ENCODE data around the gene PROX1.
A peak's percentile ranks its signal among the peaks of the same experiment; 100 is the strongest.

PROX1 gene

DNA sequence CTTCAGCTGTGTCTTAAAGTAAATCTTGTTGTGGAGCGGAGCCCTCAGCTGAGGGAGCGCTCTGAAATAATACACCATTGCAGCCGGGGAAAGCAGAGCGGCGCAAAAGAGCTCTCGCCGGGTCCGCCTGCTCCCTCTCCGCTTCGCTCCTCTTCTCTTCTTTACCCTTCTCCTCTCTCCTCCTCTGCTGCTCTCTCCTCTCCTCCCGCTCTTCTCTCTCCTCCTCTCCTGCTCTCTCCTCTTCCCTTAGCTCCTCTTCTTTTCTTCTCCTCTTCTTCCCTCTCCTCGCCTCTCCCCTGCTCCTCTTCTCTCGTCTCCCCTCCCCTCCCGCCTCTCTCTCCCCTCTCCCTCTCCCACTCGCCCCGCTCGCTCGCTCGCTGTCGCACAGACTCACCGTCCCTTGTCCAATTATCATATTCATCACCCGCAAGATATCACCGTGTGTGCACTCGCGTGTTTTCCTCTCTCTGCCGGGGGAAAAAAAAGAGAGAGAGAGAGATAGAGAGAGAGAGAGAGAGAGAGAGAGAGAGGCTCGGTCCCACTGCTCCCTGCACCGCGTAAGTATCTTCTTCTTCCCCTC is at the start of gene PROX1:
TSS of gene PROX1 (plus strand) at position 47 of the 580 bp plus-strand sequence. CDS start 8,563 bp downstream, outside the sequence.
- Histone ChIP-seq H3K79me2 (ENCODE audit: insufficient read depth, low read length) (peaks cover 25% of the 10 kb centered on the region), H3K4me1 (ENCODE audit: insufficient read depth, low read length, severe bottlenecking) (peaks cover 37% of the 10 kb centered on the region), H3K4me2 (ENCODE audit: low read length) (peak within 1 kb of the TSS; percentile 85), H3K36me3 (ENCODE audit: insufficient read depth, low read length) (no peaks in the 10 kb centered on the region), H2AFZ (ENCODE audit: low read length) (peak within 1 kb of the TSS; percentile 9; the same call in 1 of the 2 replicates), H3K9me3 (ENCODE audit: low read length) (no peaks in the 10 kb centered on the region), H3K9me2 (ENCODE audit: low read depth, low read length) (no peaks in the 10 kb centered on the region), H3K4me3 (ENCODE audit: low read depth, low read length, poor library complexity, severe bottlenecking) (peak within 1 kb of the TSS; percentile 72), H3K27ac (ENCODE audit: low read depth, low read length, poor library complexity, severe bottlenecking) (peak within 1 kb of the TSS; percentile 93), H3K9ac (ENCODE audit: low read length) (peak within 1 kb of the TSS; percentile 85), H3K27me3 (ENCODE audit: insufficient read depth, low read length) (no peaks in the 10 kb centered on the region; the same call in 1 of the 2 replicates), H4K20me1 (ENCODE audit: insufficient read depth, low read length) (no peaks in the 10 kb centered on the region), H3F3A (ENCODE audit: insufficient read depth, low read length) (no peaks in the 10 kb centered on the region)
- TF ChIP-seq EZH2 (IDR thresholded peaks at IDR 0.05; ENCODE audit: borderline replicate concordance, low read length) (no peak), CTCF (IDR thresholded peaks at IDR 0.05; ENCODE audit: low read length) (0 out of 2 replicates have a peak, but pooled peaks have one; percentile 8)

DNA sequence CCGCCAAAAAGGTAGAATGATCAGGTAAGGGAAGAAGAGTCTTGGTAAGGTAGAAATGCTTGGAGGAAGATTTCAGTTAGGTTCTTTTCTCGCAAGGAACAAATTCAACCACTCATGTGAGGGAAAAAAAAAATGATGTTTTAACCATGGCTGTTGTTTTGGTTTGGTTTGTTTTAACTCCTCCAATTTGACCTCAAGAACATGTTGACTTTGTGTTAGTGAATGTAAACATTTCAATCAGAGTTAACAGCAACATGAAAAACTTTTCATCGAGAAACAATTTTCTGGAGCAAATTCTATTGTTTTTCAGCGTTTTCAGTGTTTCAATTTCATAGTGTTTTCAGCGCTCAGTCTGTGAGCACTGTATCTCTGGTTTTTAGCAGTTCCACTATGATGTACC is 49.0 kb upstream of the PROX1 start:
- Histone ChIP-seq H3K79me2 (ENCODE audit: insufficient read depth, low read length) (no peaks in the 10 kb centered on the region), H3F3A (ENCODE audit: insufficient read depth, low read length) (no peaks in the 10 kb centered on the region), H3K4me3 (ENCODE audit: low read depth, low read length, poor library complexity, severe bottlenecking) (no peak overlapping the region), H3K9ac (ENCODE audit: low read length) (no peak overlapping the region), H3K27ac (ENCODE audit: low read depth, low read length, poor library complexity, severe bottlenecking) (no peak overlapping the region), H3K9me3 (ENCODE audit: low read length) (no peaks in the 10 kb centered on the region), H2AFZ (ENCODE audit: low read length) (no peak overlapping the region), H3K4me2 (ENCODE audit: low read length) (no peak overlapping the region), H3K36me3 (ENCODE audit: insufficient read depth, low read length) (no peaks in the 10 kb centered on the region), H3K4me1 (ENCODE audit: insufficient read depth, low read length, severe bottlenecking) (no peaks in the 10 kb centered on the region), H3K9me2 (ENCODE audit: low read depth, low read length) (no peaks in the 10 kb centered on the region), H4K20me1 (ENCODE audit: insufficient read depth, low read length) (no peaks in the 10 kb centered on the region), H3K27me3 (ENCODE audit: insufficient read depth, low read length) (no peaks in the 10 kb centered on the region)
- TF ChIP-seq CTCF (IDR thresholded peaks at IDR 0.05; ENCODE audit: low read length) (no peak), EZH2 (IDR thresholded peaks at IDR 0.05; ENCODE audit: borderline replicate concordance, low read length) (no peak)

DNA sequence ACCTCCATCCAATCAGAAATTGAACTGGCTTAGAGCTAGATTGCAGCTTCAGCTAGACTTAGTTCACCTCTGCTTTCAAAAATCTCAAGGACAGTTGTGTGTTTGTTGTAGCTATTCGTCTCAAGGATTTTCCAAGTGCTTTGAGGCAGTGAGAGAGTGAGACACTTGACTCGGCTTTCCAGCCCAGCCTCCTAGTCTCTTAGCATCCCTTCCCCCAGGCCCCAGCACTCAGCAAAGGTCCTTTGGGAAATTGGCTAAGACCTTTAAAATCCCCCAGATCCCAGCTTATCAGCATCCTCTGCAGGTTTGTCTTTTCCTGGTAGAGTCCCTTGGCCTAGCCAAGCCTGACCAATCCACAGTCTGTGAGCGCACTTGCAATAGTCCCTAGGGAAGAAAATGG is 47.9 kb upstream of the PROX1 start:
- no peaks in the 10 kb centered on the region for H3K79me2 ChIP-seq (ENCODE audit: insufficient read depth, low read length)
- H3K9me3 ChIP-seq (ENCODE audit: low read length) = no peaks in the 10 kb centered on the region
- TF ChIP-seq EZH2 (IDR thresholded peaks at IDR 0.05; ENCODE audit: borderline replicate concordance, low read length) (no peak), CTCF (IDR thresholded peaks at IDR 0.05; ENCODE audit: low read length) (no peak)
- no peak overlapping the region for H3K4me2 ChIP-seq (ENCODE audit: low read length)
- H2AFZ ChIP-seq (ENCODE audit: low read length) = no peak overlapping the region
- no peaks in the 10 kb centered on the region for H3K4me1 ChIP-seq (ENCODE audit: insufficient read depth, low read length, severe bottlenecking)
- no peaks in the 10 kb centered on the region for H3K27me3 ChIP-seq (ENCODE audit: insufficient read depth, low read length)
- no peak overlapping the region for H3K27ac ChIP-seq (ENCODE audit: low read depth, low read length, poor library complexity, severe bottlenecking)
- no peaks in the 10 kb centered on the region for H4K20me1 ChIP-seq (ENCODE audit: insufficient read depth, low read length)
- no peak overlapping the region for H3K4me3 ChIP-seq (ENCODE audit: low read depth, low read length, poor library complexity, severe bottlenecking)
- no peaks in the 10 kb centered on the region for H3K36me3 ChIP-seq (ENCODE audit: insufficient read depth, low read length)
- H3K9ac ChIP-seq (ENCODE audit: low read length) = no peak overlapping the region
- H3F3A ChIP-seq (ENCODE audit: insufficient read depth, low read length) = no peaks in the 10 kb centered on the region
- no peaks in the 10 kb centered on the region for H3K9me2 ChIP-seq (ENCODE audit: low read depth, low read length)
